NCI-H2196 (cell line): ENCODE data around the gene TANGO2.
A peak's percentile ranks its signal among the peaks of the same experiment; 100 is the strongest.
"Not testable (repeated sequence)": the region's sequence is repeated elsewhere in the genome, so short reads cannot be mapped to it uniquely, and the experiment has no call there.

Source experiments
- DNase-seq: peaks from one replicate; lab custom pipeline; 2025; ENCODE audit not compliant: unreplicated experiment; lab: John Stamatoyannopoulos, UW

TANGO2 gene

DNA sequence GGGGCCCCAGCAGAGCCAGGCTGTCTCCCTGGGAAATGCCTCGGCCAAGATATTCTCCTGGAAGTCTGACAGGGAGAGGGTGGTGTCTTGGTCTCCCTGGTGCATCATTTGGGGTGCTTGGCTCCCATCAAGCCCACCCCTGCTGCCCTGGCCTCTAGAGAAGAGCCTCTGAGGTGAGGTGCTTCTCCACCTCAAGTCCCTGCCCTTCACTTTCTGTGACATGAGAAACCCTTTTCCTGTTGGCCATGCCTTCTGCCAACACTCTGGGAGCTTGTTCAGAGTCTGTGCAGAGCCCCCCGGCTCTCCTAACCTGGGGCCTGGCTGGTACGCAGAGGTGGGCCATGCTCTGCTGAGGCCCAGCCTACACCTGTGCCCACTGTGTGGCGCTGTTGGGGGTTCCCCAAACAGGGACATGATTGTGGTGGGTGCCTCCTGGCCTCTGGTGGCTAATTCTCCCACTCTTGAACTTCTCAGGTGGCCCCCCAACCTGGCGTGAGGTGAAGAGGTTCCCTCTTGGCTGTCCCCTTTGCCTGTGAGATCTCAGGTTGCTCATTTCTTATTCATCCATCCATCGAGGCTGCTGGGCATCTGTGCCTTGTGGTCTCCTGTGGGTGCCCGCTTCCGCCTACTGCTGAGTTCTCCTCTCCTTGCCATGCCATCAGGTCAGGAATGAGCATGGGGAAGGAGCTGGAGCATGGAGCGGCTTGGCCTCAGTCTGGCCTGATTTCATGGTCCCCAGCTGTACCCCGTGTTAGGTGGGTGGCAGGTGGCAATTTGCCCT, 40.0 kb downstream of the TANGO2 start:
- DNase-seq, result no peak

DNA sequence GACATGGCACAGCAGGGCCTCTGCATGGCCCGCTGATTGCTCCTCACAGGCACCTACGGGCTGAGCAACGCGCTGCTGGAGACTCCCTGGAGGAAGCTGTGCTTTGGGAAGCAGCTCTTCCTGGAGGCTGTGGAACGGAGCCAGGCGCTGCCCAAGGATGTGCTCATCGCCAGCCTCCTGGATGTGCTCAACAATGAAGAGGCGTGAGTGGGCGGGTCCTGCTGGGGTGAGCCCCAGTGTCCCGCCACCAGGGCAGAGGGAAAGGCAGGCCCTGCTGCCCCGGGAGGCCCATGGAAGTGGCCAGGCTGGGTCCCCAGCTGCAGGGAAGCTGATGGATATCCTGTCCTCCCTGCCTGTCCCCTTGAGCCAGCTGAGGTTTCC, 40.6 kb downstream of the TANGO2 start:
- no peak for DNase-seq

DNA sequence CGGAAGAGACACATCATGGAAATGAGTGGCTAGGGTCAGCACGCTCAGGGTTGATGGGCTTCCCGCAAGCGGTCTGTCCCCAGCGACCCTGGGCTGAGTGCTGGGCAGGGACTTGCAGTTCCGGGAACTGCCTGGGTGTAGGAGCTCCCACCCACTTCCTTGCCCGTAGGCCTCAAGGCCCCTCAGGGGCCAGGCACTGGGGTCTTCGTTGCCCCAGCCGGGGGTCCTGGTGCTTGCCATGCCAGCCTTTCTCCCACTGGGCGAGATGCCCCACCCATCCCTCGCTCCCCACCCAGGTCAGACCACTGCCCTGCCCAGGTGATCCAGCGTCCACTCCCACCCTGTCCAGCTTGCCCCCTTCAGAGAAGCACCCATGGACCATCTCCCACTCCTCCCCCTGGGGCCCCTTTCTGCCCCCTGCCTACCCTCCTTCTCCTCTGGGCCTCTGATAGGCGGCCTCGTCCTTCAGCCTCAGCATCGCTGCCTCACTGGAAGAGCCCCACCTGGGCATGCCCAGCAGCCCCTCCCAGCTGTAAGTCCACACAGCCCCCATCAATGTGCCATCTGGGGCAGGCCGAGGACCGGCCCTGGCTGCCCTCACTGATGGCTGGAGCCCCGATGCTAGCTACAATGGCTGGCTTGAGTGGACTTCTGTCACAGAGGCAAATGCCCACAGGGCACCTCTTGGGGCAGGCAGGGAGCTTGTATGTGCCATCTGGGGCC, 41.3 kb downstream of the TANGO2 start:
- DNase-seq, result no peak

DNA sequence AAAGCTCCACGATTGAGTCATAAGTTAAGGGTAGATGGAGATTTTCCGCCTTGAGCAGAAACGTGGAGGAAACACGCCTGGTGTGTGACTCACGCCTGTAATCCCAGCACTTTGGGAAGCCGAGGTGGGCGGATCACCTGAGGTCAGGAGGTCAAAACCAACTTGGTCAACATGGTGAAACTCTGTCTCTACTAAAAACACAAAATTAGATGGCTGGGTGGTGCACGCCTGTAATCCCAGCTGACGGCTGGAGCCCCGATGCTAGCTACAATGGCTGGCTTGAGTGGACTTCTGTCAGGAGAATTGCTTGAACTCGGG, 41.8 kb downstream of the TANGO2 start:
- DNase-seq, result no peak

DNA sequence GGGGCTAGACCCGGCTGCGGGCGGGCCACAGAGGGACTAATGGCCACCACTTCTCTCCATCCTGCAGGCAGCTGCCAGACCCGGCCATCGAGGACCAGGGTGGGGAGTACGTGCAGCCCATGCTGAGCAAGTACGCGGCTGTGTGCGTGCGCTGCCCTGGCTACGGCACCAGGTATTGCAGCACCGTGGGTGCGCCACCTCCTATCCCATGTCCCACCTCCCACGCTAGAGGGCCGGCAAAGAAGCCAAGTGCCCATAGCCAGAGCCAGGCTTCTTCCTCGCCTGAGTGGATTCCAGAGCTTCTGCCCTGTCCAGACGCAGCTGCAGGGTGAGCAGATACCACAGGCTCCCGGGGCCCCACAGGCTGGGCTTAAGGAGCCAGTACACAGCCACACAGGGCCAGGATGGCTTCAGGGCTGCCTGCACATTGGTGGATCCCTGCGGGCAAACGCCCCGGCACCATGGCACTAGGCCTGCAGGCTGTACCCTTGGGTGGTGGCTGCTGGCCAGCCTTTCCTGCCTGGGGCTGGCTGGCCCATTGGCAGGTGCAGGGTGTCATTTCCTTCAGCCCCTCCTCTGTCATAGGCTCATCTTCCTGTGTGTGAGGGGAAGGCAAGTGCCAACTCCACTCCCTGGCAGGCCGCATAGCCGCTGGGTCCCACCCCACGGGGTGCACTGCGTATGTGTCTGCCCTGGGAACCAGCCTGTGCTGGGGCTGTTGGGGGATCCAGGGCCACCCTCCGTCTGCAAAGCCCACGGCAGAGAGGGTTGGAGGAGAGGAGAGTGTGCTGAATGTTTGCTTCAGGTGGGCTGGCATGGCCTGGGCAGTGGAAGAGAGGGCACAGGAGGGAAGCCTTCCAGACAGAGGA, 42.6 kb downstream of the TANGO2 start:
- DNase-seq, result no peak

DNA sequence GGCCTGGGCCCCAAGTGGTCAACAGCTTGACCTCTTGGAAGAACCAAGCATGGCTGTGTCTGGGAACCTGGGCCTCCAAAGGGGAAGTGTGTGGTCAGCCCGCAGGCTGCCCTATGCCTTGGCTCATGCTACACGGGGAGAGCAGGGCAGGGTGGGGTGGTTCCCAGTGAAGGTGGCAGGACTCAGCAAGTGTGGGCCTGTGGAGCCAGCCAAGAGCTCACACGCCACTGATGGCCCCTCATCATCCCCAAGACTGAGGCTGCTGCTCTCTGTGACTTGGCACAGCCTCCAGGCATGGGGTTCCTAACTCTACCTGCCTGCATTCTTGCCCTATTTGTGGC, 43.2 kb downstream of the TANGO2 start:
- DNase-seq, result no peak

DNA sequence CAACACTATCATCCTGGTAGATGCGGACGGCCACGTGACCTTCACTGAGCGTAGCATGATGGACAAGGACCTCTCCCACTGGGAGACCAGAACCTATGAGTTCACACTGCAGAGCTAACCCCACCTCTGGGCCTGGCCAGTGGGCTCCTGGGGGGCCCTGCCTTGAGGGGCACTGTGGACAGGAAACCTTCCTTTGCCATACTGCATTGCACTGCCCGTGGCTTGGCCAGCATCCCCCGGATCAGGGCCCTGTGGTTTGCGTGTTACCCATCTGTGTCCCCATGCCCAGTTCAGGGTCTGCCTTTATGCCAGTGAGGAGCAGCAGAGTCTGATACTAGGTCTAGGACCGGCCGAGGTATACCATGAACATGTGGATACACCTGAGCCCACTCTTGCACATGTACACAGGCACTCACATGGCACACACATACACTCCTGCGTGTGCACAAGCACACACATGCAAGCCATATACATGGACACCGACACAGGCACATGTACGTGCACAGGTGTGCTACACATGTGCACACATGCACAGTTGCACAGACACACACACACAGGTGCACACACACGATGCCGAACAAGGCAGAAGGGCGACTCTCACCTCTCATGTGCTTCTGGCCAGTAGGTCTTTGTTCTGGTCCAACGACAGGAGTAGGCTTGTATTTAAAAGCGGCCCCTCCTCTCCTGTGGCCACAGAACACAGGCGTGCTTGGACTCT, 43.8 kb downstream of the TANGO2 start:
- no peak for DNase-seq

DNA sequence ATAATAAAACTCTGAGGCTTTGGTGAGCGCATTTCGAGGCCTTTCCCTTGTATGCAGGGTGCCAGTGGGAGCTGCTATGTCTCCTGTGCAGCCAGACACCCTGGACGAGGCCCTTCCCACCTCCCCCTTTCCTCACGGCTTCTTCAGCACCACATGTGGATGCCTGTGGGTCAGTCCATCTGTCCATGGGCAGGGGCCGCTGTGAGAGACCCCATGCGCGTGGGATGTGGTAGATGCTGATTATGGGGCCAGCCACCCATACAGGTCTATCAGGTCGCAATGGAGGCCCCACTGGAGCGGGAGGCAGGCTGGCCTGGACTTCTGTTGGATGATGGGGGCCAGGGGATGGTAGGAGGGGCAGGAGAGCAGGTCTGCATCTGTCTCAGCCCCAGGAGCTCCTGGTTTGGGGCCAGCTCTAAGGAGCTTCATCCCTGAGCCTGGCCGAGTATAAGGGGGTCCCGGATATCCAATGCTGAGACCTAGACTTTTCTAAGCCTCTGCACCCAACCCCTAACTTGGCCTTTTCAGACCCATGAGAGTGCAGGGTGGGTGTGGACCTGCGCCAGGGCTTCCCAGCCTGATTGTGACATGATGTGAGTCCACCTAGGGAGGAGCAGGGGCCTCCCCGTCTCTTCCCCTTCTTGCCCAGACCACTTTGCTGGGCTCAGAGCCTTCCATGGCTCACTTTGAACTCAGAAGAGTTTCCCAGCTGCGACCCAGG, 45.1 kb downstream of the TANGO2 start:
- no peak for DNase-seq

DNA sequence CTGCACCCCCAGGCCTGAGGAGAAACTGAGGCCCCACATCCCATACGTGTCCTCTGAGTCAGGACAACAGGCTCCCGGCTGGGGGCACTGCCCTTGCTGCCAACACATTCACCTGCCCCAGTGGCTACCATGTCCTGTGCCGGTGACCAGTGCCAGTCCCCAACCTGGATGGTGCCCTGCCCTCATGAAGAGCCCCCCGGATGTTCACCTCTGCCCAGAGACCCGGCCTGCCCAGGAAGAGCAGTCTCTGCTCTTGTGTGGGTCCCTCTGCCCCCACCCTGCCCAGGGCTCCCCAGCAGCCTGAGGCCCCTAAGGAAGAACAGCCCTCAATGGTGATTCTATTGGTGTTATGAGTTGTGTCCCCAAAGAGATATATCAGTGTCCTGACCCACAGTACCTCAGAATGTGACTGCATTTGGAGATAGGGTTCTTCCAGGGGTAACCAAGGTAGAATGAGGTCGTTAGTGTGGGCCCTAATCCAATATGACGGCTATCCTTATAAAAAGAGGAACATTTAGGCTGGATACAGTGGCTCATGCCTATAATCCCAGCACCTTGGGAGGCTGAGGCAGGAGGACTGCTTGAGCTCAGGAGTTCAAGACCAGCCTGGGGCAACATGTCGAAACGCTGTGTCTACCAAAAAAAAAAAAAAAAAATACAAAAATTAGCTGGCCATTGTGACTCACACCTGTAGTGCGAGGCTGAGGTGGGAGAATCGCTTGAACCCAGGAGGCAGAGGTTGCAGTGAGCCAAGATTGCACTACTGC, 45.9 kb downstream of the TANGO2 start:
- DNase-seq, result no peak

DNA sequence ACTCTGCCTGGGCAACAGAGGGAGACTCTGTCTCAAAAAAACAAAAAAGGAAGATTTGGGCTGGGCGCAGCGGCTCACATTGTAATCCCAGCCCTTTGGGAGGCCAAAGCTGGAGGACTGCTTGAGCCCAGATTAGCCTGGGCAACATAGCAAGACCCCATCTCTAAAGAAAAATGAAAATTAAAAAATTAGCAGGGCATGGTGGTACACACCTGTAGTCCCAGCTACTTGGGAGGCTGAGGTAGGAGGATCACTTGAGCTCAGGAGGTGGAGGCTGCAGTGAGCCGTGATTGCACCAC, 46.4 kb downstream of the TANGO2 start:
- not testable (repeated sequence) for DNase-seq

DNA sequence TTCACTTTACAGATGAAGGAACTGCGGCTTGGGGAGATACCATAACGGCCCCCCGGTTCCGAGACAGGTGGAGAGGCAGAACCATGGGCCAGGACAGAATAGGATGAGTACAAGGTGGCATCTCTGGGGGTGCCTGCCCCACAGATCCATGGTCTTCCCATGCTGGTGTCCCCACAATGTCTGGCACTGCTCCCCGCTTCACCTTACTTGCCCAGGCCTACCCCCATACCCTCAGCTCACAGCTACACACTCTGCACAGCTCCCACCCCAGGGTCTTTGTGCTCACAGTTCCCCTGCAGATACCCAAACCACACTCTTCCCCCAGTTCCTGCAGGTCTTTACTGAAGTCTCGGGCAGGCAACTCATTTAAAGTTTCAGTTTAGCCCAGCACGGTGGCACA, 47.7 kb downstream of the TANGO2 start:
- DNase-seq, result no peak

DNA sequence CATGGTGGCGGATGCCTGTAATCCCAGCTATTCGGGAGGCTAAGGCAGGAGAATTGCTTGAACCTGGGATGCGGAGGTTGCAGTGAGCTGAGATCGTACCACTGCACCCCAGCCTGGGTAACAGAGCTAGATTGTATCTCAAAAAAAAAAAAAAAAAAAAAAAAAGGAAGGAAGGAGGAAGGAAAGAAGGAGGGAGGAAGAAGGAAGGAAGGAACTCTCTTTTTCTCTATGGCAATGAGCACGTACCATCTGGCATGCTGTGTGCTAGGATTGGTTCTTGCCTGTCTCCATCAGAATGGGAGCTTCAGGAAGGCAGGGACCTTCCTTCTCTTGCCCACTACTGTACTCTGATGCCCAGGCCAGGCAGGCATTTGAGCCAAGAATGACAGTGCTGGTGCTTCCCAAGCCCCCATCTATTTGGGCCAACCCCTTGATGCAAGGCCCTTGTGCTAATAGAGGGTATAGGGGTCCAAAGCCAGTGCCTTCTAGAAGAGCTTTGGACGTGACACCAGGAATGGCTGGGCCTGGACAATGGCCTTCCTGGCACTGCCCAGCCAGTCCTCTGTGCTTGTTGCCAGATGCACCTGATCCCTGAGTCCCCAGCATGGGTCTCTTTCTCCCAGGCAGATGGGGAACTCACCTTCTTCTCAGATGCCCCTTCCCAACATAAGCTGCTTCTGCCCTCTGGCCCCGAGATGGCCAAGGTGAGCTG, 48.6 kb downstream of the TANGO2 start:
- no peak for DNase-seq

DNA sequence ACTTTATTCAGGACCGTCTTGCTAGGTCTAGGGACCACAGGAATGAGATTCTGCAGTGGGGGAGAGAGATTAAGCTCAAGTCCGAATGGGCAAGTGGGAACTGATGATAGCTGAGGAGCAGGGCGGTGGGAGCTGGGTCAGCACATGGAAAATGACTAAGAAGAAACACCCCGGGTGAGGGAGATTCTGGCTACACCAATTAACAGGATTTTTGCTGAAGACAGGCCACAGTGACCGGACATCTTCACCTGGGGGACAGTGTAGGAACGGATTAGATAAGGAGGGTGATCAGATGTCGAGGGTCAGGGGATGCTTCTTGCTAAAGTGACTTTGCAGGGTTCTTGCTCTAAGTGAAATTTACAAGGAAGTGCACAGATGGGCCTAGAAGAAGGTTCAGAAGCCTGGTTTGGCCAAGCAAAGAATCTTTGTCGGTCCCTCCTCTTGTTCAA, 50.6 kb downstream of the TANGO2 start:
- DNase-seq, result no peak

DNA sequence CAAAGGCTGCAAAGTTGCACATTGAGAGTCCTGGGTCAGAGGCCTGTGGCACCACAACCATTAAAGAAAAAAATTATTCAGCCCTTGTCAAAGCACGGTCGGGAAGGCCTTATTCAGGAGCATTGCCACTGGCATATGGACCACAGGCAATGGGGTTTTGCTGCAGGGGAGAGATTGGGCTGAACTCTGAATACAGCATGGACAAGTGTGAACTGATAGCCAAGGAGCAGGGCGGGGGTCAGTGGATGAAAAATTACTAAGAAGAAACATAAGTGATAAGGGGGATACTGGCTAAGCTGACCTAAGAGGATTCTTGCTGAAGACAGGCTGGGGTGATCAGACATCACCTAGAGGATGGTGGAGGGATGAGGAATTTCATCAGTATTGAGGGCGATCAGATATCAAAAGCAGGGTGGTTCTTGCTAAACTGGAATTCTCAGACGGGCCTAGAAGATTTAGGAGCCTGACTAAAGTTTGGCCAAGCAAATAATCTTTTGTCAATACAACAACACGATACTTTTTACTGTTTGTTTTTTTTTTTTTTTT, 55.8 kb downstream of the TANGO2 start:
- no peak for DNase-seq

DNA sequence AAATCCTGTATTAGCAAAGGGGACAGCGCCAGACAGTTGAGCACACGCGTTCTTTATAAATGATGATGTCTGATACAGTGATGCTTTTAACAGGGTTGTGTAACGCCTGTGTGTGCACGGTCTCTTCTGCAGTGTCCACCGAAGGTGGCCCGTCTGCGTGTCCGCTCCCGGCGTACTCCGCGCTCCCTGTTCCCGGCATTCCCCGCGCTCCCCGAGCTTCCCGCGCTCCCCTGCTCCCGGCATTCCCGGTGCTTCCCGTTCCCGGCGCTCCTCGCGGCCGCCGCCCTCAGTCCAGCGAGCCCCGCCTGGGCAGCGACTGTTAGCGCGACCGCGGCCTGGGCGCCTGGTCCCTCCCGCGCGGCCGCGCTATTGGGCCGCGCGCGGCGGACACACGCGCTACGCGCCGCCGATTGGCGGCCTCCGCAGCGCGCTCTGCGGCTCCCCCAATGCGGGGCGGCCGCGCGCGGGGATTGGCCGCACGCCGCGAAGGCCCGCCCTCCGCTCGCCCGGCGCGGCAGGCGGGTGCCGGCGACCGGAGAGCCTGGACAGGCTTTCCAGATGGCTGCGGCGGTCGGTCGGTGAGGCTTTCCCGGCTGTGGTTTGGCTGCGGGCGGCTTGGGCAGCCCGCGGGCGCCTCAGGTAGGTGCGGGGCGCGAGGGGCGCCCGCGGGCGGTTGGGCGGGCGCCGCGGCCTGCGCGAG, 59.0 kb downstream of the TANGO2 start, which contains the start of gene DGCR8:
Gene DGCR8, plus strand, starts transcription at position 497 of the 700 bp plus-strand sequence. CDS start 5,723 bp downstream, outside the sequence.
- DNase-seq, result peak; percentile 88

DNA sequence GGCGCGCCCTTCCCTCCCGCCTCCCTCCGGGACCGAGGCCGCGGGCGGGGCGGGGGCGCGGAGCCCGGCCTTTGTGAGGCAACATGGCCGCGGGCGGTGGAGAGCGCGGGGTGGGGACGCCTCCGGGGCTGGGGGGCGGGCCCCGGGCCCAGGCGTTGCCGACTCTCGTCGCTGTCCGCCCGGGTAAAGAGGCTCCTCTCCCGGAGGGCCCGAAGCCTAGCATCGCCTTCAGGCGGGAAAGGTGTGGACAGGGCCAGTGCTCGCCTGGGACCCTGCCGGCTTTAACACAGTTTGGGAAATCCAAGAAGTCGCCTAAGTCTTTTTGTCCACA, 59.5 kb downstream of the TANGO2 start:
- DNase-seq, result peak; percentile 49

DNA sequence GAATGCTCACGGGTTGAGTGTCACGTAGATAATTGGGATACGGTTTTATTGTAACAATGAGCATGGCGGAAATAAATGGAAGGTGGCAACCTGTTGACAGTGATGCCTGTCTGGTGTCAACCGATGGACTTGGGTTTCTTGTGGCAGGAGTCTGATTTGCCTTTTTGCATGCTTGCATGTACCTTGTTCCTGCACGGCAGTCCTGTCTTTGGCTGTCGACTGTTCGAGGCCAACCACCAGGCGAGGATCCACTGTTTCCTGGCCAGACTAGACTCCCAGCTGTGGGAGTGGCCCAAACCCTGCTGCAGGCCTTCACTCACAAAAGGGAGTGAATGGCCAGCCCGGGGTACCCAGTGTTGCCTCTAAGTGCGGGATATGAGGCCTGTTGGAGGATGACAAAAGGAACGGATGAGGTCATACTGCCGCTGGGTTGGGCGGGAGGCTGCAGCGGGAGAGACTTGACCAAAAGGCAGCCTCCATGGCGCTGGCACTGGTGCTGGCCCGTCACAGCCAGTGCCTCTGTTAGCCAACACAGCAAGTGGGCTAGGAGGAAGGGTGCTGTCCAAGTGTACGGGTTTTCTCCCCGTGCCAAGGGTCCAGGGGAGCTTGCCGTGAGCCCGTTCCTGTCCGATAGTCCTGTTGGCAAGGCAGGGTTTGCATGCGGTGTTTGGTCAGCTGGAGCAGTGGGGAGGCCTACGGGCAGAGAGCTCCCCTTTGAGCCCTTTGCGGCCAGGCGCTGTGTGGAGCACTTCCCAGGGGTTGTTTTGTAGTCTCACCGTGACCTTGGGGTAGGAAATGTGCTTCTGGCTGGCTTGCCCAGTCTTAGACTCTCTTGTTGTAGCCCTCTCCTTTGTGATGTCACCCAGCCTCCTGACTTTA, 60.1 kb downstream of the TANGO2 start:
- DNase-seq, result peak; percentile 31
